HPDE6-E6E7 (cell line): Measurements from ENCODE around the gene PTPRB.

Source experiments
- DNase-seq: peaks from one replicate; pipeline ENCODE4 v3.0.0; 2011; ENCODE audit warnings: missing footprints; ENCODE audit errors: extremely low spot score

The PTPRB gene

GRCh38 chr12:70592664-70593063 lies 44.6 kb downstream of the PTPRB start:
- DNase-seq = no peak

DNA sequence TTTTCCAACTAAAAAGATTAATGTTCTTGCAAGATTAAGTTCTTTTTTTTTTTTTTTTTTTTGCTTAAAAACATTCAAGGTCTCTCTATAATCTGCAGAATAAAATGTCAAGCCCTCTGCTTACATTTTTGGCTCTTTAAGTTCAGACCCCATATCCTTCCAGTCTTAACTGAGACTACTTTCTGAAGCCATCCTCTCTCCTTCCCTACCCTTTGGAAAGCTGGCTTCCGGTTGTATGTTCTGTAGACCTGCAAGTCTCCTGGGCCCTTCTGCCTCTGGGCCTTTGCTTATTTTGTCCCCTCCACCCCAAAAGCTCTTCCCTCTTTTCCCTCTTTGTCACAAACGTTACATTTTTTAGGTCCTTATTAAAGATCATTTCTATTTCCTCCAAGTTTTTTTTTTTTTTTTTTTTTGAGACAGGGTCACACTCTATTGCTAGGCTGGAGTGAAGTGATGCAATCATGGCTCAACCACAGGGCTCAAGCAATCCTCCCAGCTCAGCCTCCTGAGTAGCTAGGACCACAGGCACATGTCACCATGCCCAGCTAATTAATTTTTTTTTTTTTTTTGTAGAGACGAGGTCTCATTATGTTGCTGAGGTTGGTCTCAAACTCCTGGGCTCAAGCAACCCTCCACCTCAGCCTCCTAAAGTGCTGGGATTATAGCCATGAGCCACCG lies 46.5 kb downstream of the PTPRB start:
- DNase-seq = no peak

- peak; percentile 60 for DNase-seq
Observed at GRCh38 chr12:70590051-70590450, 47.2 kb downstream of the PTPRB start.

- no peak for DNase-seq
Observed at GRCh38 chr12:70584332-70584731, 52.9 kb downstream of the PTPRB start.

DNA sequence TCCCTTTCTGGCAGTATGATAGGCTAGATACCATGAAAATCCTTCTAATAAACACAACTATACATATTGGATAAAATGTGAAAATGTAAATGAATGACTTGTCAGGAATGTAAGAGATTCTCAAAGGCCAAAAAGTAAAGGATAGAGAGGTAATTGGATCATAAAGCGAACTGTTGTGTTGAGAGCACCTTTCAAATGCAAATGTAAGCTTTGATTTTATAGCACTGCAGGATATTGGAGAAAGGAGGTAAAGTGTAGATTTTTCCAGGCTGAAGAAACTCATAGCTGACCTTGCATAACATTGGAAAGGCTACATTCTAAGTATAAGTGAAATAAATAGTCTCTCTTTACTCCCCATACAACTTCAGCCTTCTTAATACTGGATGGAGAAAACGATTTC lies 54.0 kb downstream of the PTPRB start:
- no peak for DNase-seq

- no peak for DNase-seq
Observed at GRCh38 chr12:70581208-70581607, 56.0 kb downstream of the PTPRB start.

DNA sequence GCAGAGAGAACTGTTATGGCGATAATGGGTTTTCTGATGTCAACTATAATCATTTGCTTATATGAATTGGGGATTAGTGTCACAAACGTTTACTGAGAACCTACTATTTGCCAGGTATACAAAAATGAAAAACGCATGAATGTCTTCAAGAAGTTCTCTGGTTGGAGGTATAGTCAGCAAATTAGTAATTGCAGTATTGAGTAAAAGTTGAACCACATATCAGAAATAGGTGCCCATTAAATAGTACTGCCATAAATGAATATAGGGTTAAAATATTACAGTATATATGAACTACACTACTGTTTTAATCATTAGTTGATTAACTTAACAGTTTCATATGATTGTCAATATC lies 60.0 kb downstream of the PTPRB start:
- no peak for DNase-seq

DNA sequence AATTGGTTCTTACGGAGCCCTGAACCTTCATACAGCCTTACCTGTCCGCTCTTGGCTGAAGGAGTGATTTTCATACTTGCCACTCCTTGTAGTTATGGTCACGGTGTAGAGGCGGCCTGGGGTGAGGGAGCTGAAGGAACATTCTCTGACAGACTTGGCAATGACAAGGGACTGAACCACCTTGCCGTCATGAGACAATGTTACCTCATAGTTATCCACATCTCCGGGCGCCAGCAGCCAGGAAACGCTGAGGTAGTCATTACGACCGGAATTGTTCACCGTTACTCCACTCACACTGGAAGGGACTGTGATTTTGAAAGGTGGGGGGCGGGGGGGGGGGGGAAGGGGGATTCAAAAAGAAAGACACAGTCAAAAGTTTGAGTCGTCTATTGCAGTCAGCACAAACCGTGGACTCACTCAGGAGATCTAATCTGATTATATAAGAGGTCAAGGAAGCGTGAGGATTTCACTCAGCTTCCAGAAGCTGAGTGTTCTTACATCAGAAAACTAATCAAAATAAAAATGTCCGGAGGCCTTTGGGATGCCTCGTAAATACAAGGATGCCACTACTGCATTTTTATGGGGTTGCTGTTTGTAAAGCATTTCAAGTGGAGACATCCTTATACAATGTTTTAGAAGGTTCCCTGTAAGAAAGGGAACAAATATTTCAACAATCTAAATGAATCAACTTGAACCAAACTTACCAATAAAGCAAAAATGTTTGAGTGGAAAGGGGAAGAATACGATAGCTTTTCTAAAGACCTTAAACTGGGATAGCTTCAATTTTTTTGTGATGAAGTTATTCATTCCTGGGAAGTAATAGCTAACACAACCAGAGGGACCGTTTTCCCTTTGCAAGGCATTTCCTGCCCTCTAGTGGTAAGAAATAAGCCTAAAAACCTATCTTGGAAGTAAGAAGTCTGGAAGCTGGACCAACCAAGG lies 60.6 kb downstream of the PTPRB start:
- DNase-seq = peak; percentile 13

DNA sequence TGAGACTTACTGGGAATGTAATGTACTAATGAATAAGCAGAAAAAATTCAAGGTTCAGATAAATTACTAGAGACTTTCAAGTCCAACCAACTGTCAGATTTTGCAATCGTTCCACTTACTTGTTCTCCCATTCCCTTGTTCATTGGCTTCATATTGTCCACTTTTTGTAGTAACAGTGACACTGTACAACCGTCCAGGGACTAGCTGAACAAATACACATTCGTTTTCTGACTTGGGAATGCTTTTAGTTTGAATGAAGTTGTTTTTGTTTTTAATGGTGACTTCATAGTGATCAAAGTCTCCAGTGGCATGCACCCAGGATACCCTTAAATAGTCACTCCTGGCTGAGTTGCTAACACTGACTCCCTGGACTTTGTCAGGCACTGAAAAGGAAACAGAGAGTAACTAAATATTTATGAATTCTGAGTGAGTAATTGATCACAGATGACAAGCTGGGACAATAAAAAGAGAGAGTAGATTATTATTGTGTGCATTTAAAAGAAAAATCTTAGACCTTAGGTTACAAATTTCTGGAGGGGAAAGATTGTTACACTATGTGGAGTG lies 65.4 kb downstream of the PTPRB start:
- no peak for DNase-seq

DNA sequence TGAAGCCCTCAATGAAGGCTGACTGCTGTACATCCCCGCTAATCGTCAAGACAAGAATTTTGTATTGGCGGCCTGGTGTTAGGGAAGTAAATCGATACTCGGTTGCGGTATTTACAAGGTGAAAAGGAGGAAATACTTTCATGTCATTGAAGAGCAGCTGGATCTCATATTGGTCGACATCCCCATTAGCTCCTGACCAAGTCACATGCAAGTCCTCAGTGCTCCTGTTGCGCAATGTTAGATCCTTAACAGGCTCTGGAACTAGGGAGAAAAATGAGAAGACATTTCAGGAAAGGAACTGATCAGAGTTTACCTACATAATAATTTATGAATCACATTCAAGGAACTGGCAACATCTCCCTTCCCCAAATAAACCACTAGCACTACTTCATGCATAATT lies 66.2 kb downstream of the PTPRB start:
- DNase-seq = no peak

DNA sequence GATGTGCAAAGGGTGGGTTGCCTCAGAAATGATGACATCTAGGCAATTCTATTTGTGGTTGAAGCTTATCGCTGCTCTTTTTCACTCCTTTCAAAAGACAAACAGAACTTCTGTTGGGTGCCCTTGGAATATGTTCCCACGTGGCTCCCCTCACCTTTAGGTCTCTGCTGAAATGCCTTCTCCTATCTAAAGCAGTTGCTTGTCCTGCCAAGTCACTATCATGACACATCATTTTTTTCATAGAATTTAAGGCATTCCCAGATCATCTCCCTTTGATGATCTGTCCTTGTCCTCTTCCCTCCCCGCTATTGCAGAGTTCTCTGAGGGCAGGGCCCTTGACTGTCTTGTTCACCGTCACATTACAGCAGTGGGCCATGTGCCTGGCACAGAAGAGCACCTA lies 75.7 kb downstream of the PTPRB start:
- no peak for DNase-seq

- DNase-seq = no peak
Observed at GRCh38 chr12:70560671-70561070, 76.6 kb downstream of the PTPRB start.

DNA sequence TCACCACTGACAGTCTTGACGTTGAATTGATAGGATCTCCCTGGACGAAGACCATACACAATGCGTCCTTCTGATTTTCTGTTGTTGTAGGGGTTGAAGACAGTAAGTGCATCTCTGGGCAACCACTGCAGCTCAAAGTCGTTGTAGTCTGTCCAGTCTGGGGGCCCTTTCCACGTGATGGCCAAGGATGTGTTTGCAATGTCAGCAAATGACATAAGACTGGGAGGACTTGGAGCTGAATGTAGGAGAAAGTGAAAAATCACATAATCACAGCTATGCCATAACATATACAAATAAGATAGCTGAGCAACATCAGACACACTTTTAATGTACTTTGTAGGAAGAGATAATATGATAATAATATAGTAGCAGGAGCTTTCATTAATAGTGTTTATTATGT lies 77.8 kb downstream of the PTPRB start:
- no peak for DNase-seq

DNA sequence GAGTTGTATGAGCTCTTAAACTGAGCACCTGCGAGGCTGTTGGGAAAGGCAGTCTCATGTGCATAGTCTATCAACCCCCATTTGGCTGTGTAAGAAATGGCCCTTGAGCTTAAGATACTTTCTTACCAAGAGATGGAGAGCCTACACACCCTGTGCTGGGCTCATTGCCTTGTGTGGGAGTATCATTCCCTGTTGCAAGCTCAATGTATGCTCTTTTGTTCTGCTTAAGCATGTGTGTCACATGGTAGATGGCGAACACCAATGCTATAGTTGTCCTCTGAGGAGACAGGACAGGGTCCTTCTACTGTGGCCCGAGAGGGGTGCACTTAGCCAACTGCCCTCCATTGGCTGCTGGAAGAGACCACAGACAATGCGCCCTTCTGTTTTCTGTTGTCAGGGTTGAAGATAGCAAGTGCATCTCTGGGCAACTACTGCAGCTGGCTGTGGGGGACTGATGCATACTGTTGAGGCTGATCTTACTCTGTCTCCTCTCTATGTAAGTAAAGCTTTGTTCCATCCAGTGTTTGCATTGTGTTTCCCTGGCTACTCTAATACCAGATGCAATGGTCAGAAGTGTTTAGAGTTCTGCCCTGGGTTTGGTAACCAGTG lies 79.5 kb downstream of the PTPRB start:
- DNase-seq = no peak

DNA sequence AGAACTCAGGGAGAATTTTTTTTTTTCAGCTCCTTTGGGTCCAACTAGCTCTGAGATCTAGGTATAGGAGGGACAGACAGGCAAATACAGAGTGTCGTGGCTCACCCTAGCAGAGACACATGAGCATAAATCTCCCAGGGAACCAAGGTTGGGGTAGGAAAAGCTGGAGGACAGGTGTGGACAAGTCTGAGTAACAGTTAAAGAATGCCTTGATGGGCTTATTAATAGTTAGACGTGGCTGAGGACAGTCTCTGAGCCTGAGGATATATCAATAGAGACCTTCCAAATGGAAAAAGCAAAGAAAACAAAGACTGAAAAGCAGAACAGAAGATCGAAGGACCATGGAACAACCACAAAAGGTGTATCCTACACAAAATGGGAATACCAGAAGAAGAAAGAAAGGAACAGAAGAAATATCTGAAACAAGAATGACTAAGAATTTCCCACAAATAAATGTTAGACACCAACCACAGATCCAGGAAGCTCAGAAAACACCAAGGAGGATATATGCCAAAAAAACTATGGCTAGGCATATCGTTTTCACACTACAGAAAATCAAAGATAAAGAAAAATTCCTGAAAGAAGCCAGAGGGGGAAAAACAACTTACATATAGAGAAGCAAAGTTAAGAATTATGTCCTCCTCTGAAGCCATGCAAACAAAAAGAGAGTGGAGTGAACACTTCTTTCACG lies 80.9 kb downstream of the PTPRB start:
- no peak for DNase-seq

DNA sequence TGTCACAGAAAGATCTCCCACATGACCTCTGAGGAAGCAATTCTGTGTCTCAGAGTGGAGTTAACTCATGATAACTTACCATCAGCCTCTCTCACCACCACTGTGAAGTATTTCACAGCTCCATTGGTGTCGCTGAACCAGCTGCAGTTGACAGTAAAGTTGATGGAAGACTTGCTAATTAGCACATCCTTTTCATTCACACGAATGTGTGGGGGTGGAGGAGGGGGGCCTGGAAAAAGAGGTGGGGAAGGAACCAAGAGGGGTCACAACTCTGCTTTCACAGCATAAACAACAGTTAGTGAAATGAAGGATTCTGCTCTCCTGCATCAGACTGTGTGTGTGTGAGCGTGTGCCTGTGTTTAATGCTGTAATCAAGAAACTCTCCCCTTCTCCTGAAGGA lies 82.1 kb downstream of the PTPRB start:
- no peak for DNase-seq

DNA sequence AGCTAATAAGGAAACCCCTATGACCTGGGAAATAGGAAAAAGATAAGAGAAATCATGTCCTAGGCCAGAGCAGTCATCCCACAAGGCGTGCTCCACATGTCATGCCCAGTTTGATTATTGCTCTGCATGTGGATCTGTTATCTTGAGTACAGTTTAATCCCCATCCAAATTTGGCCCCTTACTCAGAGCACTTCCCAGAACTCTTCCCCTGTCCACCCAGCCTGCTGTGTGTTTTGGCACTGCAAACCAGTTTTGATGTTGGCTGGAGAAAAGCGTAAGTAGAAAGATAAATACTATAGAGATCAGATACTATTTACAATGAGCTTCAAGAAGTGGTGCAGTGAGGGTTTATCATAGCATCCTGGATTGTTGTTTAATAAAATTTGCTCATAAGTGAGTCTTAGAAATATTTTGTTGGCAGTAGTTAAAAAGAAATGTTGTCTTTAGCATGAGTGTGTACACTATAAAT lies 83.8 kb downstream of the PTPRB start:
- DNase-seq = no peak

DNA sequence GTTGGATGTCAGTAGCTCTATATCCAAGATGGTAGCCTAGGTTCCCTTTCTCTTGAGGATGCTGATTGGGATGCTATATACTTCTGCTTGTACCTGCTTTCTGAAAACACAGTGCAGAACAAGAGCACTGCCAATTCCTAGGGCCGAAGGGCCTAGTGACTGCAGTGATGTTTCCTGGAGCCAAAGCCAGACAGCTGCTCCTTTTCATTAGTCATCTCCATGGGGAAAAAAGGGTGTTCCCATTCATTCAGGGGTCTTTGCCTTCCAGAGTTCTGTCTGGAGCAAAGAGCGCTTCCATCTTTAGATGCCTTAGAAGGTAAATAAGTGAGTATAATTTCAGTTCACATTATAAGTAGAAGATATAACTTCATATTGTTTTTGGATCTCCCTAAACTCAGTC lies 85.5 kb downstream of the PTPRB start:
- no peak for DNase-seq

- no peak for DNase-seq
Observed at GRCh38 chr12:70550180-70550577, 87.0 kb downstream of the PTPRB start.

DNA sequence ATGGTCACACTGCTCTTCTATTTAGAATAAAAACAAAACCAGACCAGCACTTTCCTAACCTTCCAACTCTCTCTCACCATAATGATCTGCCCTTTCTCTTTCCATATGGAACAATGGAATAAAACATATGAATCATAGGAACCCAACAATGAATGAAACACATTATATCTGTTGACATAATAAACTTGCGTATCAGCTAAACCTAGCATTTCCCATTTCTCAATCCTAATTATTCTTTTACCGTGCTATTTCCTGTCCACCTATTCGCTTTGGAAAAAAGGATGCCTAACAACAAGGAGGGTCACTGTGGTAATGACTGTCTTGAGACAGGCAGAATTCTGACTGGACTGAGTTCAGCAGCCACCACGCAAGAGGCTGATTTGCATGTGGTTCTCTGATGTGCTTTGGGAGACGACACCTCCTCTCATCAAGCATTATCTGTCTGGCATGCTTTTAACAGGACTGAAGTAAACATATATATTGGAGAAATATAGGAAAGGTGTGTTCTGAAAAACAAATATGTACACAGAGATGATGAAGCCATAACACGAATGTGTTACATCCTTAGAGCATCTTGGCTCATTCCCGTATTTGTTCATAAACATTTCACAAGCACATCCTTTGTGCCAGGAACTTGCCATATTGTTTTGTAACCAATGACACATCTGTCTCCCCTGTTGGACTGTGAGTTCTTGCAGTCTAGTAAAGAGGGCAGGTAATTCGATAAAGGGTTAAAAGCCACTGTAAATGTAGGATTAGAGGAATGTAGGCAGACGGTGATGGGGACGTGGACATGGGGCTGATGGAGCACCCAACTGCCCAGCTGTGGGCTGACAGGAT lies 87.7 kb downstream of the PTPRB start:
- DNase-seq = no peak

GRCh38 chr12:70543444-70543843 lies 93.8 kb downstream of the PTPRB start:
- DNase-seq = peak; percentile 37
